Nephron (organoid): ENCODE measurements around the gene KLHDC3.
A peak's percentile ranks its signal among the peaks of the same experiment; 100 is the strongest.

Experiments
- H3K27ac Mint-ChIP-seq, 3 experiments: 2 replicates each; pipeline ENCODE4 v1.8.0; 2020; ENCODE audit warnings: mixed read lengths in 3 of 3, mild to moderate bottlenecking in 2 of 3, moderate library complexity in 1 of 3
- H3K27me3 Mint-ChIP-seq: 2 replicates; pipeline ENCODE4 v1.8.0; 2021; ENCODE audit warnings: low read depth, mild to moderate bottlenecking, moderate library complexity, mixed read lengths
- H3K36me3 Mint-ChIP-seq: 2 replicates; pipeline ENCODE4 v1.8.0; 2020; ENCODE audit warnings: low read depth, mixed read lengths
- H3K4me1 Mint-ChIP-seq: 2 replicates; pipeline ENCODE4 v1.8.0; 2020; ENCODE audit warnings: mixed read lengths
- H3K4me3 Mint-ChIP-seq, 3 experiments: 2 replicates each; pipeline ENCODE4 v1.8.0; 2020; ENCODE audit warnings: mild to moderate bottlenecking in 3 of 3, mixed read lengths in 3 of 3, moderate library complexity in 2 of 3
- H3K9me3 Mint-ChIP-seq: 2 replicates; pipeline ENCODE4 v1.8.0; 2020; ENCODE audit warnings: mixed read lengths
- TF ChIP-seq, protein P1 (sequence below), 3 experiments: fragments of 200-600 bp; sonication (generic); IDR thresholded peaks; one replicate each; pipeline ENCODE4 v1.5.0; 2021; ENCODE audit warnings: antibody characterized with exemption in 3 of 3; ENCODE audit not compliant: unreplicated experiment in 3 of 3

Gene KLHDC3

DNA sequence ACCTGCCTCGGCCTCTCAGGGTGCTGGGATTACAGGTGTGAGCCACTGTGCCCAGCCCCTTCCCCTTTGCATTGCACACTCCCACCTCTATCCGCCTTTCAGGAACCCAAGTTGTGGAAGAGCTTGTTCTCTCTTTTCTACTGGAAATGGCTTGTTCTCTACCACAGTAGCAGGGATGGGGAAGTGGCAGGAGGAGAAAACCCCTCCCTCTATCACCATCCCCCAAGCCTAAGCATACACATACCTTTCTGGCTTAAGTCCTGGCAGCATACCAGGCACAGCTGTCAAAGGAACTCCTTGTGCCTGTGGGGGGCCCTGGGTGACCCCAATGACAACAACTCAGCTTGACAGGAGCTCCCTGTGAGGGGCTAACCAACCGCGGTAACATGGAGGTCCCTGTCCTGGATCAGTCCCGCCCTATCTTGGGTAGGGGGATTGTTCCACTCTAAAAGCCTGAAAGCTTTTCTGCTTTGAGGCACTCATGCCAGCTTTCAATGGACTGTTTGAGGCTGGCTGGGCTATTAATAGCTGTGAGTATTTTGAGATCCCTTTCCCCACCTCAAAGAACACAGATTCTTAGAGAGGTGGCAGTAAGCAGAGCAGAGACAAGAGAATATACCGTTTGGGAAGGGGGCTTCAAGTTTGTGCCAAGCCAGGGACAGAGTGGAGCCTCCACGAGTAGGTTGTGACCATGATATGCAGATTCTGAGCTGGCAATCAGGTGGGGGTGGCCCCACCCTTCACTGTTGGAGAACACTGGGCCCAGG lies 2.3 kb downstream of the KLHDC3 start:
- peaks cover 38% of the 10 kb centered on the region for H3K36me3 Mint-ChIP-seq
- no peaks in the 10 kb centered on the region for H3K9me3 Mint-ChIP-seq
- TF ChIP-seq, protein P1, sequence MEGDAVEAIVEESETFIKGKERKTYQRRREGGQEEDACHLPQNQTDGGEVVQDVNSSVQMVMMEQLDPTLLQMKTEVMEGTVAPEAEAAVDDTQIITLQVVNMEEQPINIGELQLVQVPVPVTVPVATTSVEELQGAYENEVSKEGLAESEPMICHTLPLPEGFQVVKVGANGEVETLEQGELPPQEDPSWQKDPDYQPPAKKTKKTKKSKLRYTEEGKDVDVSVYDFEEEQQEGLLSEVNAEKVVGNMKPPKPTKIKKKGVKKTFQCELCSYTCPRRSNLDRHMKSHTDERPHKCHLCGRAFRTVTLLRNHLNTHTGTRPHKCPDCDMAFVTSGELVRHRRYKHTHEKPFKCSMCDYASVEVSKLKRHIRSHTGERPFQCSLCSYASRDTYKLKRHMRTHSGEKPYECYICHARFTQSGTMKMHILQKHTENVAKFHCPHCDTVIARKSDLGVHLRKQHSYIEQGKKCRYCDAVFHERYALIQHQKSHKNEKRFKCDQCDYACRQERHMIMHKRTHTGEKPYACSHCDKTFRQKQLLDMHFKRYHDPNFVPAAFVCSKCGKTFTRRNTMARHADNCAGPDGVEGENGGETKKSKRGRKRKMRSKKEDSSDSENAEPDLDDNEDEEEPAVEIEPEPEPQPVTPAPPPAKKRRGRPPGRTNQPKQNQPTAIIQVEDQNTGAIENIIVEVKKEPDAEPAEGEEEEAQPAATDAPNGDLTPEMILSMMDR (IDR thresholded peaks at IDR 0.05; ENCODE audit: unreplicated experiment in 3 of 3): no peak
- peak overlapping the region in 2 of 3 experiments; percentile 54 to 76 for H3K27ac Mint-ChIP-seq
- peaks cover 7% of the 10 kb centered on the region for H3K27me3 Mint-ChIP-seq
- H3K4me3 Mint-ChIP-seq: peak overlapping the region; percentile 75 to 89 (median 77)
- peaks cover 73% of the 10 kb centered on the region for H3K4me1 Mint-ChIP-seq

DNA sequence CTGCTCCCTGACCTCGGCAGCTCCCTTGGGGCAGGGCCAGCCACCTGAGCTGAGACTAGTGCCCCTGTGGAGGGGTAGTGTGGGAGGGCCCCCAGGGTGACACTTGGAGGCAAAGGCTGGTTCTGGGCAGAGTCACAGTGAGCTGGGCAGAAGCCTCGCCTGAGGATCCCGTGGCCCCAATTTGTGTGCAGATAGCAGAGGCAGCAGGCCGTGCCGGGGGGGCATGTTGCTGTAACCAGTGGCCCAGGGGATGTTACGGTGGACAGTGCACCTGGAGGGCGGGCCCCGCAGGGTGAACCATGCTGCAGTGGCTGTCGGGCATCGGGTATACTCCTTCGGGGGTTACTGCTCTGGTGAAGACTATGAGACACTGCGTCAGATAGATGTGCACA lies 2.9 kb downstream of the KLHDC3 start:
- Mint-ChIP-seq H3K36me3 (peaks cover 35% of the 10 kb centered on the region), H3K9me3 (no peaks in the 10 kb centered on the region), H3K4me1 (peaks cover 73% of the 10 kb centered on the region), H3K27ac (peak overlapping the region in 2 of 3 experiments; percentile 54 to 76), H3K4me3 (peak overlapping the region; percentile 75 to 89 (median 77)), H3K27me3 (peaks cover 7% of the 10 kb centered on the region)
- TF ChIP-seq, protein P1 (IDR thresholded peaks at IDR 0.05; ENCODE audit: unreplicated experiment in 3 of 3): no peak

DNA sequence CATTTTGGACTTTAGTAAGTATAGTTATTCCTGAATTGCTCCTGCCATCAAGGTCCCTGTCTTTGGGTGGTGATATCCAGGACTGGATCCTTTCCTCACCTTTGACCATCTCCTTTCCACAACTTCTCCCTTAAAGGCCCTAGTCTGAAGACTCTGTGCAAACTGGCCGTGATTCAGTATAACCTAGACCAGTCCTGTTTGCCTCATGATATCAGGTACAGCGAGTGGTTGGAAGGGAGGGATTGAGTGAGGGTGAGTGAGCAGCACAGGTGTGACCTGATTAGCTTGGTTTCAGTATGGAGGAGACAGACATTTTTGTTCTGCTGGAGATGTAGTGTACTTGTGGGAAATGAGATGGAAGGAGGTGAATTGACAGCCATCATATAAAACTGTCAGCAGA lies 5.1 kb downstream of the KLHDC3 start:
- H3K36me3 Mint-ChIP-seq: peaks cover 33% of the 10 kb centered on the region
- H3K4me3 Mint-ChIP-seq: peak overlapping the region; percentile 55 to 89 (median 71)
- TF ChIP-seq, protein P1 (IDR thresholded peaks at IDR 0.05; ENCODE audit: unreplicated experiment in 3 of 3): no peak
- no peaks in the 10 kb centered on the region for H3K9me3 Mint-ChIP-seq
- H3K27ac Mint-ChIP-seq: peak overlapping the region; percentile 2 to 57 (median 50)
- H3K4me1 Mint-ChIP-seq: peaks cover 52% of the 10 kb centered on the region
- H3K27me3 Mint-ChIP-seq: peaks cover 3% of the 10 kb centered on the region

DNA sequence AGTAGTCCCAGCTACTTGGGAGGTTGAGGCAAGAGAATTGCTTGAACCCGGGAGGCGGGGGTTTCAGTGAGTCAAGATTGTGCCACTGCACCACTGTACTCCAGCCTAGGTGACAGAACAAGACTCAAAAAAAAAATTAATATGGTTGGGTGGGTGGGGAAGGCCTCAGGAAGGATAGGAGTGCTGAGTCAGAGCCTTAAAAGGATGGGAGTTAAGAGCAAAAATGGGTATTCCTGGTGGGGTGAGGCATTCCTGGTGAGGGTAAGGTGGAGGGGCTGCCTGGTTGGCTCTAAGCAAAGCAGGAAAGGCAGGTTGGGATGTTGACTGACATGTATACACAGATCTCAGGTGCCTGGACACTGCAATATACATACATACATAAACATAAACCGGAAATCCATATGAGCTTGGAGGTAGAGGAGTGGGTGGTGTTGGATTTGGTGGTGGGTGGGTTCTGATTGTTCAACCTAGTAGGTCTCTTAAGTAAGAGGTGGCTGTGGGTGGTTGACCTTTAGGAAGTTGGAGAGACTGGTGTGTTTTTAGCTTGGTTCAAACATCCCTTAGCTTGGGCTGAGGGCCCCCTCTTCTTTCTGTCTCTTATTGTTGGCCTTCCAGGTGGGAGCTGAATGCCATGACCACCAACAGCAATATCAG lies 6.1 kb downstream of the KLHDC3 start:
- Mint-ChIP-seq H3K27me3 (peaks cover 3% of the 10 kb centered on the region), H3K36me3 (peaks cover 43% of the 10 kb centered on the region), H3K9me3 (no peaks in the 10 kb centered on the region), H3K27ac (peak overlapping the region; percentile 93 to 97 (median 96)), H3K4me1 (peaks cover 43% of the 10 kb centered on the region), H3K4me3 (peak overlapping the region; percentile 86 to 98 (median 97))
- TF ChIP-seq, protein P1 (IDR thresholded peaks at IDR 0.05; ENCODE audit: unreplicated experiment in 3 of 3): no peak

DNA sequence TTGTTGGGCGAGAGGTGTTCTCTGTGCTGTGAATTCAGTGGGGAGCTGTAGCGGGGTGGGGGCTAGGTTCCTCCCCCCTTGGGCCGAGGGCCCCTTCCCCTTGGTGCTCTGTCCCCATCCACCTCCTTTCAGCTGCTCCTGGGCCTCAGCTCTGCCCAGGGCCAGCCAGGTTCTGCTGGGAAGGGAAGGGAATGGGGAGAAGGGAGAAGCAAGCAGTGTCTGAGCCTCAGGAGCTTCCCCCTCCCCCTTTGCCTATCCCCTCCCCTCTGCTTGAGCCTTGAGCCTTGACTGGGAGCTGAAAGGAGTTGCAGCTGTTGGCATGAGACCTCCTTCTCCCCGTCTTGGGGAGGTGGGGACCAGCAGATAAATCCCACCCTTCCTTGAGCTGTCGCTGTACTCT lies 6.8 kb downstream of the KLHDC3 start:
- Mint-ChIP-seq H3K4me3 (peak overlapping the region; percentile 86 to 98 (median 97)), H3K4me1 (peaks cover 40% of the 10 kb centered on the region), H3K27me3 (peaks cover 3% of the 10 kb centered on the region), H3K27ac (peak overlapping the region; percentile 93 to 97 (median 96)), H3K36me3 (peaks cover 46% of the 10 kb centered on the region), H3K9me3 (no peaks in the 10 kb centered on the region)
- TF ChIP-seq, protein P1 (IDR thresholded peaks at IDR 0.05; ENCODE audit: unreplicated experiment in 3 of 3): no peak
